Measurements from ENCODE around the gene RPL41.

RPL41 gene

DNA sequence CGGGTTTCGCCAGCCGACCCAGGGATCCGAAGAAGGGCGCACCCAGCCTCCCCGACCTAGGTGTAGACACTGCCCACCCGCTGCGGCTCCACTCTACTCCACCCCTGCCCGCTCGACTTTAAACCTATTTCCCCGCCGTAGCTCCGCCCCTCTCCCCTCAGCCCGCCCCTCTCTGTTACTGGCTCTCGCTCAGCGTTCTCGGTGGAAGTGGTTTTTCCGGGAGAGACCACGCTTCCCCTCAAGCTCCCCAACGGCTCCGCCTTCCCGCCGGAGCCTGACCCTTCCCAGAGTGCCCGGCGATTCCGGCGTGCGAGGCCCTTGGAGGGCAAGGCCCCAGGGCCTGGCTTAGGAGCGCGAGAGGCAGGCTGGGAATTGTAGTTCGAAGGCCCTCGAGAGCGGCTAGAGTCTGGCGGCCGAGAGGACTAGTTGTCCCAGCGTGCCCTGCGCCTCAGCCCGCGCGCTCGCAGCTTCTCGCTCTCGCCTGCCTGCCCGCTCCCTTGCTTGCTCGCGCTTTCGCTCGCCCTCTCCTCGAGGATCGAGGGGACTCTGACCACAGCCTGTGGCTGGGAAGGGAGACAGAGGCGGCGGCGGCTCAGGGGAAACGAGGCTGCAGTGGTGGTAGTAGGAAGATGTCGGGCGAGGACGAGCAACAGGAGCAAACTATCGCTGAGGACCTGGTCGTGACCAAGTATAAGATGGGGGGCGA, 12.2 kb upstream of the RPL41 start, which contains the start of gene PA2G4 (continued):
- TF ChIP-seq ZEB2 (tag by site-specific recombination; IDR thresholded peaks at IDR 0.05) = peak; percentile 92
- TF ChIP-seq HOXD13 (CRISPR knock-in tag; IDR thresholded peaks at IDR 0.05; ENCODE audit: borderline replicate concordance) = no peak
- no peak for TF ChIP-seq ZNF529 (tag by site-specific recombination; IDR thresholded peaks at IDR 0.05; ENCODE audit: insufficient replicate concordance)
- no peak; the same call in 1 of the 2 replicates for TF ChIP-seq ZNF610 (tag by site-specific recombination; IDR thresholded peaks at IDR 0.05; ENCODE audit: borderline replicate concordance)
- TF ChIP-seq ZNF654 (tag by site-specific recombination; IDR thresholded peaks at IDR 0.05; ENCODE audit: low read depth) = no peak
- TF ChIP-seq ZNF791 (tag by site-specific recombination; IDR thresholded peaks at IDR 0.05) = no peak
- no peak for TF ChIP-seq ZNF785 (tag by site-specific recombination; IDR thresholded peaks at IDR 0.05)
- TF ChIP-seq ZNF140 (tag by site-specific recombination; IDR thresholded peaks at IDR 0.05) = no peak
- TF ChIP-seq ZNF621 (tag by site-specific recombination; IDR thresholded peaks at IDR 0.05) = no peak
- TF ChIP-seq ZNF23 (tag by site-specific recombination; IDR thresholded peaks at IDR 0.05; ENCODE audit: borderline replicate concordance) = no peak
- TF ChIP-seq PRDM4 (tag by site-specific recombination; IDR thresholded peaks at IDR 0.05) = no peak
- TF ChIP-seq, protein P1, sequence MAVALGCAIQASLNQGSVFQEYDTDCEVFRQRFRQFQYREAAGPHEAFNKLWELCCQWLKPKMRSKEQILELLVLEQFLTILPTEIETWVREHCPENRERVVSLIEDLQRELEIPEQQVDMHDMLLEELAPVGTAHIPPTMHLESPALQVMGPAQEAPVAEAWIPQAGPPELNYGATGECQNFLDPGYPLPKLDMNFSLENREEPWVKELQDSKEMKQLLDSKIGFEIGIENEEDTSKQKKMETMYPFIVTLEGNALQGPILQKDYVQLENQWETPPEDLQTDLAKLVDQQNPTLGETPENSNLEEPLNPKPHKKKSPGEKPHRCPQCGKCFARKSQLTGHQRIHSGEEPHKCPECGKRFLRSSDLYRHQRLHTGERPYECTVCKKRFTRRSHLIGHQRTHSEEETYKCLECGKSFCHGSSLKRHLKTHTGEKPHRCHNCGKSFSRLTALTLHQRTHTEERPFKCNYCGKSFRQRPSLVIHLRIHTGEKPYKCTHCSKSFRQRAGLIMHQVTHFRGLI (tag by site-specific recombination; IDR thresholded peaks at IDR 0.05) = no peak
- TF ChIP-seq KLF8 (tag by site-specific recombination; IDR thresholded peaks at IDR 0.05) = peak; percentile 75; the same call in 1 of the 2 replicates
- TF ChIP-seq ZNF16 (tag by site-specific recombination; IDR thresholded peaks at IDR 0.05; ENCODE audit: low read depth) = no peak
- peak; percentile 98 for TF ChIP-seq HIC1 (tag by site-specific recombination; IDR thresholded peaks at IDR 0.05)
- no peak for TF ChIP-seq ZNF175 (tag by site-specific recombination; IDR thresholded peaks at IDR 0.05)
- TF ChIP-seq ZNF600 (tag by site-specific recombination; IDR thresholded peaks at IDR 0.05) = peak; percentile 29
- no peak for TF ChIP-seq ZNF513 (tag by site-specific recombination; IDR thresholded peaks at IDR 0.05)
- no peak for TF ChIP-seq ZNF223 (tag by site-specific recombination; IDR thresholded peaks at IDR 0.05)
- TF ChIP-seq ZFP37 (tag by site-specific recombination; IDR thresholded peaks at IDR 0.05) = no peak; the same call in 1 of the 2 replicates
- TF ChIP-seq MYNN (tag by site-specific recombination; IDR thresholded peaks at IDR 0.05; ENCODE audit: borderline replicate concordance) = no peak
- no peak for TF ChIP-seq ZBTB44 (tag by site-specific recombination; IDR thresholded peaks at IDR 0.05)
- no peak for TF ChIP-seq ZNF112 (tag by site-specific recombination; IDR thresholded peaks at IDR 0.05)
- TF ChIP-seq ZNF747 (tag by site-specific recombination; IDR thresholded peaks at IDR 0.05) = no peak
- TF ChIP-seq ZNF274 (IDR thresholded peaks at IDR 0.05; ENCODE audit: low read length) = no peak
- TF ChIP-seq ZNF274 (tag by site-specific recombination; IDR thresholded peaks at IDR 0.05; ENCODE audit: borderline replicate concordance) = no peak
- peak; percentile 66 for TF ChIP-seq ZNF394 (tag by site-specific recombination; IDR thresholded peaks at IDR 0.05; ENCODE audit: borderline replicate concordance)
- TF ChIP-seq ZNF555 (tag by site-specific recombination; conservative IDR thresholded peaks at IDR 0.05) = no peak
- TF ChIP-seq SETDB1 (IDR thresholded peaks at IDR 0.05; ENCODE audit: insufficient read length, low read length) = no peak
- TF ChIP-seq ZXDB (tag by site-specific recombination; IDR thresholded peaks at IDR 0.05) = peak; percentile 99
- TF ChIP-seq, protein P2, sequence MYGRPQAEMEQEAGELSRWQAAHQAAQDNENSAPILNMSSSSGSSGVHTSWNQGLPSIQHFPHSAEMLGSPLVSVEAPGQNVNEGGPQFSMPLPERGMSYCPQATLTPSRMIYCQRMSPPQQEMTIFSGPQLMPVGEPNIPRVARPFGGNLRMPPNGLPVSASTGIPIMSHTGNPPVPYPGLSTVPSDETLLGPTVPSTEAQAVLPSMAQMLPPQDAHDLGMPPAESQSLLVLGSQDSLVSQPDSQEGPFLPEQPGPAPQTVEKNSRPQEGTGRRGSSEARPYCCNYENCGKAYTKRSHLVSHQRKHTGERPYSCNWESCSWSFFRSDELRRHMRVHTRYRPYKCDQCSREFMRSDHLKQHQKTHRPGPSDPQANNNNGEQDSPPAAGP (tag by site-specific recombination; IDR thresholded peaks at IDR 0.05) = no peak

Measured in HEK293 (cell line).